WTC11 (cell line): ENCODE data around the gene VAV2. TPM values are rescaled to one million over a fixed set of nuclear protein-coding genes. Genes with fewer than 3 reads are reported as not detected.

Experiments
- ATAC-seq: fragments of 200-7000 bp; cut with Tn5 transposase; 2 replicates; pipeline ENCODE4 v1.10.0; 2021; ENCODE audit warnings: mild to moderate bottlenecking, moderate library complexity
- CTCF ChIA-PET: fragments of 300-600 bp; sonication (Branson Sonifier 250); formaldehyde crosslinking; loops from one replicate; lab custom pipeline; 2021; ENCODE audit warnings: antibody characterized with exemption; lab: Charles Lee
- POLR2A ChIA-PET: fragments of 350-600 bp; sonication (Branson Sonifier 250); formaldehyde crosslinking; loops from one replicate; lab custom pipeline; 2021; ENCODE audit warnings: antibody characterized with exemption; lab: Charles Lee
- DNase-seq: peaks from one replicate; pipeline ENCODE4 v3.0.0; 2021; ENCODE audit warnings: low spot score
- H3K27ac Mint-ChIP-seq: 2 replicates; pipeline ENCODE4 v1.8.0; 2021; ENCODE audit warnings: mixed read lengths
- H3K27me3 Mint-ChIP-seq: 2 replicates; pipeline ENCODE4 v1.8.0; 2021; ENCODE audit warnings: low read depth, mild to moderate bottlenecking, moderate library complexity, mixed read lengths
- H3K36me3 Mint-ChIP-seq: 2 replicates; pipeline ENCODE4 v1.8.0; 2021; ENCODE audit warnings: mixed read lengths
- H3K4me1 Mint-ChIP-seq: 2 replicates; pipeline ENCODE4 v1.8.0; 2022; ENCODE audit warnings: mixed read lengths
- H3K4me3 Mint-ChIP-seq: 2 replicates; pipeline ENCODE4 v1.8.0; 2021; ENCODE audit warnings: mild to moderate bottlenecking, moderate library complexity, mixed read lengths
- H3K9me3 Mint-ChIP-seq: 2 replicates; pipeline ENCODE4 v1.8.0; 2021; ENCODE audit warnings: mixed read lengths
- ELF4 ChIP-seq: sonication (generic); formaldehyde crosslinking; IDR thresholded peaks from 2 replicates; pipeline ENCODE4 v1.8.1; 2022; ENCODE audit warnings: low read depth, mild to moderate bottlenecking, moderate library complexity, missing genetic modification reagents
- NR2C2 ChIP-seq: sonication (generic); formaldehyde crosslinking; IDR thresholded peaks from 2 replicates; pipeline ENCODE4 v1.8.0; 2022; ENCODE audit warnings: mild to moderate bottlenecking, missing genetic modification reagents
- ZNF121 ChIP-seq: sonication (generic); formaldehyde crosslinking; IDR thresholded peaks from 2 replicates; pipeline ENCODE4 v1.8.0; 2023; ENCODE audit warnings: missing genetic modification reagents
- ZNF416 ChIP-seq: fragments of 250-450 bp; sonication (Bioruptor Pico); IDR thresholded peaks from 2 replicates; pipeline ENCODE4 v1.9.0; 2021; ENCODE audit warnings: mild to moderate bottlenecking, inconsistent platforms
- total RNA-seq: library from RNA; stranded (reverse); gene quantifications from 3 replicates; pipeline ENCODE4 v1.2.3, GENCODE V29; 2021
- TF ChIP-seq, protein P1 (sequence below): sonication (generic); formaldehyde crosslinking; conservative IDR thresholded peaks from 2 replicates; pipeline ENCODE4 v1.8.1; 2022; ENCODE audit warnings: mild to moderate bottlenecking, missing genetic modification reagents
- TF ChIP-seq, protein P2 (sequence below): fragments of 250-450 bp; sonication (Bioruptor Pico); conservative IDR thresholded peaks from 2 replicates; pipeline ENCODE4 v1.9.0; 2021; ENCODE audit warnings: mild to moderate bottlenecking
- TF ChIP-seq, protein P3 (sequence below): sonication (generic); formaldehyde crosslinking; IDR thresholded peaks from 2 replicates; pipeline ENCODE4 v1.8.1; 2022; ENCODE audit warnings: mild to moderate bottlenecking, missing genetic modification reagents, moderate library complexity, borderline replicate concordance
- TF ChIP-seq, protein P4 (sequence below): sonication (generic); formaldehyde crosslinking; IDR thresholded peaks from 2 replicates; pipeline ENCODE4 v1.8.1; 2022; ENCODE audit warnings: low read depth, missing genetic modification reagents, borderline replicate concordance
- TF ChIP-seq, protein P5 (sequence below): sonication (generic); formaldehyde crosslinking; IDR thresholded peaks from 2 replicates; pipeline ENCODE4 v1.8.0; 2023; ENCODE audit warnings: missing genetic modification reagents, mild to moderate bottlenecking, borderline replicate concordance
- TF ChIP-seq, protein P6 (sequence below): fragments of 250-450 bp; sonication (Bioruptor Pico); IDR thresholded peaks from 2 replicates; pipeline ENCODE4 v1.9.0; 2021; ENCODE audit warnings: mild to moderate bottlenecking
- TF ChIP-seq, protein P7 (sequence below): sonication (generic); formaldehyde crosslinking; IDR thresholded peaks from 2 replicates; pipeline ENCODE4 v1.8.1; 2023; ENCODE audit warnings: mild to moderate bottlenecking, missing genetic modification reagents, borderline replicate concordance
- TF ChIP-seq, protein P8 (sequence below): sonication (generic); formaldehyde crosslinking; IDR thresholded peaks from 2 replicates; pipeline ENCODE4 v1.8.1; 2023; ENCODE audit warnings: mild to moderate bottlenecking, missing genetic modification reagents

VAV2 gene
- total RNA-seq, 1 experiment from 2014 or later, result 39.7 TPM

DNA sequence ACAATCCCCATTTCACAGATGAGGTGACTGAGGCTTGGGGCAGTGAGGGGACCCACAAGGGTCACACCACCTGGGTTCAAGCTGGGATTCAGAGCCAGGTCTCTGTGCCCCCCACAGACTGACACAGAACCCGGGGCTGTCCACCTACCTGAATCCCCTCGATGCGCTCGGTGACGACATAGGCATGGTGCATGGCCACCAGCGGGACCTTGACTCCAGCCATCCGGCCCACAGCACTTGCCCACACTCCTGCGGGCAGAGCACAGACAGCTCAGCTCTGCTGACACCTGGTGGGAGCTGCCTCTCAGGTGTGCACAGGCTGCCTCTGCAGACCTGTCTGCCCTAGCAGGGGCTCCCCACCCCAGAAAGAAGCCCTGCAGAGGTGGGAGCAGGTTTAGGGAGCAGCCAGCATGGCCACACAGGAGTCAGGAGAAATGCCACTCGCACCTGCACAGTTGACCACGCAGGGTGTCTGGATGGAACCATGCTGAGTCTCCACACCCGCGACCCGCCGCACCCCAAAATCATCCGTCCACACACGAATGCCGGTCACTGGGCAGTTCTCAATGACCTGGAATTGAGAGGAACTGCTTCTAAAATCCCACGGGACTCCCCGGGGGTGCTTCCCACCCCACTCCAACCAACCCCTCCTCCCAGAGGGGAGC lies 262.4 kb downstream of the VAV2 start:
- no peaks in the 10 kb centered on the region for H3K27me3 Mint-ChIP-seq
- H3K9me3 Mint-ChIP-seq, result peaks cover 3% of the 10 kb centered on the region; the same call in 1 of the 2 replicates
- ChIA-PET CTCF (interaction anchor here (0.6 to 5.9 kb wide), 5 partner anchors 8 to 221 kb away, joined by 3 to 39 read pairs (median 5); partner anchors contain the start of gene SARDH), POLR2A (no interaction called here)
- TF ChIP-seq, protein P1, sequence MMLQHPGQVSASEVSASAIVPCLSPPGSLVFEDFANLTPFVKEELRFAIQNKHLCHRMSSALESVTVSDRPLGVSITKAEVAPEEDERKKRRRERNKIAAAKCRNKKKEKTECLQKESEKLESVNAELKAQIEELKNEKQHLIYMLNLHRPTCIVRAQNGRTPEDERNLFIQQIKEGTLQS (CRISPR knock-in tag), result no peak
- TF ChIP-seq ELF4 (CRISPR knock-in tag) (no peak), ZNF416 (CRISPR knock-in tag) (no peak)
- TF ChIP-seq, protein P2, sequence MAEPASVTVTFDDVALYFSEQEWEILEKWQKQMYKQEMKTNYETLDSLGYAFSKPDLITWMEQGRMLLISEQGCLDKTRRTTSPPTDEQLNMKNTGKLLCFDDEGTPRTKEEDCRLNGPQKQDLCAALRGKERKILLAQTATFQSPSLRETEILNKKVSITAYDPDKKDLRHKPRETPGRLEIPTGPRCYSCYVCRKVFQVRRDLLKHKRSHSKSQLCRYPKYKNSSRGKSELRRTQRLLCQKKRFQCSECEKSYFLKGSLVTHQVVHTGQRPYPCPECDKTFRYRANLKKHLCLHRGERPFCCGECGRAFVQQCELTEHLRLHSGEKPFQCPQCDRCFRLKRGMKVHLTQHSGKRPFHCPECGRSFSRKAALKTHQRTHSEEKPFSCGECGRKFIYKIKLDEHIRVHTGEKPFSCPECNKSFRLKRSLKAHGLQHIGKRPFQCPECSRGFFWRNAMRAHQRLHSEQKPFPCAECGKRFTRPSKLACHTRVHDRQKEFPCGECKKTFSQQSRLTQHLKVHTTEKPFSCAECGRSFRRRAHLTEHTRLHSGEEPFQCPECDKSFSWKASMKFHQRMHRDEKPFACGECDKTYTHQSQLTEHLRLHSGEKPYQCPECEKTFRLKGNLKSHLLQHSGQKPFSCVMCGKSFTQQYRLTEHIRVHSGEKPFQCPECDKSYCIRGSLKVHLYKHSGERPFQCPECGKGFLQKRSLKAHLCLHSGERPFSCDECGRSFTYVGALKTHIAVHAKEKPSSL (CRISPR knock-in tag), result no peak
- TF ChIP-seq, protein P3, sequence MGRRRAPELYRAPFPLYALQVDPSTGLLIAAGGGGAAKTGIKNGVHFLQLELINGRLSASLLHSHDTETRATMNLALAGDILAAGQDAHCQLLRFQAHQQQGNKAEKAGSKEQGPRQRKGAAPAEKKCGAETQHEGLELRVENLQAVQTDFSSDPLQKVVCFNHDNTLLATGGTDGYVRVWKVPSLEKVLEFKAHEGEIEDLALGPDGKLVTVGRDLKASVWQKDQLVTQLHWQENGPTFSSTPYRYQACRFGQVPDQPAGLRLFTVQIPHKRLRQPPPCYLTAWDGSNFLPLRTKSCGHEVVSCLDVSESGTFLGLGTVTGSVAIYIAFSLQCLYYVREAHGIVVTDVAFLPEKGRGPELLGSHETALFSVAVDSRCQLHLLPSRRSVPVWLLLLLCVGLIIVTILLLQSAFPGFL (CRISPR knock-in tag), result no peak
- H3K27ac Mint-ChIP-seq, result no peak overlapping the region
- peaks cover 7% of the 10 kb centered on the region for H3K4me1 Mint-ChIP-seq
- H3K4me3 Mint-ChIP-seq, result no peak overlapping the region
- no peak for DNase-seq
- ATAC-seq, result 0 out of 2 replicates have a peak, but pooled peaks have one; percentile 14
- H3K36me3 Mint-ChIP-seq, result no peaks in the 10 kb centered on the region

DNA sequence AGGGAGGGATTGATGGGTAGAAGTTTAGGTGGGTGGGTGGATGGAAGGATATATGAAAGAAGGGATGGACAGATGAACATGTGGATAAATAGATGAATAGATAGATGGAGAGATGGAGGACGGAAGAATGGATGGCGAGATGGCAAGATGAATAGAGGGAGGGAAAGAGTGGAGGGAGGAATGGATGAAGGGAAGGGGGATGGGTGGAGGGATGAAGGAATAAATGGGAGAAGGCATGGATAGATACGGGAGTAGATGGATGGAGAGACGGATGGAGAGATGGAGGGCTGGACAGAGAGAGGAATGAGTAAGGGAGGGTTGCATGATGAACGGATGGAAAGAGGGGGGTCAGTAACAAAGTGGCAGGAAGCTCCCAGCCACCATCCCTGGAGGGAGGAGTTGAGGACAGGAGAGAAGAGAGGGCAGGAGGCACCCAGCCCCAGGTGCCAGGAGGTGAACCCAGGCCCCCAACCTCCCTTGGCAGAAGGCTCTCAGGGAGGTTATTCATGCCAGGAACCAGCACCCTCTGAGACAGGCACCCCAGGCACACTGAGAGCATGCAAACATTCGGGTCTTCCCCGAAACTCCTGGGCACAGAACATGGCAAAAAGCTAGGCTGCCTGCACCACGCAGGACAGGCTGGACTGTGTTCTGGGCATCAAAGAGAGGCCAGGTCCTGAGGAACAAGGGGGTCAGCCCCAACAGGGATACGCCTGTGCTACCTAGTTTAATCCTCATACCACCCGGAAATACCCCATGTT lies 263.1 kb downstream of the VAV2 start:
- no peak for DNase-seq
- Mint-ChIP-seq H3K4me1 (peaks cover 2% of the 10 kb centered on the region; the same call in 1 of the 2 replicates), H3K4me3 (no peak overlapping the region), H3K27ac (no peak overlapping the region), H3K9me3 (peaks cover 3% of the 10 kb centered on the region), H3K27me3 (no peaks in the 10 kb centered on the region), H3K36me3 (peaks cover 2% of the 10 kb centered on the region; the same call in 1 of the 2 replicates)
- CTCF ChIA-PET, result interaction anchor here (0.6 to 5.9 kb wide), 7 partner anchors 9 to 220 kb away, joined by 3 to 39 read pairs (median 5); partner anchors contain the start of gene SARDH
- POLR2A ChIA-PET, result no interaction called here
- ATAC-seq, result no peak
- TF ChIP-seq ZNF416 (CRISPR knock-in tag) (no peak), ZNF121 (no peak), NR2C2 (CRISPR knock-in tag) (no peak)
- TF ChIP-seq, protein P4, sequence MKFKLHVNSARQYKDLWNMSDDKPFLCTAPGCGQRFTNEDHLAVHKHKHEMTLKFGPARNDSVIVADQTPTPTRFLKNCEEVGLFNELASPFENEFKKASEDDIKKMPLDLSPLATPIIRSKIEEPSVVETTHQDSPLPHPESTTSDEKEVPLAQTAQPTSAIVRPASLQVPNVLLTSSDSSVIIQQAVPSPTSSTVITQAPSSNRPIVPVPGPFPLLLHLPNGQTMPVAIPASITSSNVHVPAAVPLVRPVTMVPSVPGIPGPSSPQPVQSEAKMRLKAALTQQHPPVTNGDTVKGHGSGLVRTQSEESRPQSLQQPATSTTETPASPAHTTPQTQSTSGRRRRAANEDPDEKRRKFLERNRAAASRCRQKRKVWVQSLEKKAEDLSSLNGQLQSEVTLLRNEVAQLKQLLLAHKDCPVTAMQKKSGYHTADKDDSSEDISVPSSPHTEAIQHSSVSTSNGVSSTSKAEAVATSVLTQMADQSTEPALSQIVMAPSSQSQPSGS (CRISPR knock-in tag), result no peak
- TF ChIP-seq, protein P5, sequence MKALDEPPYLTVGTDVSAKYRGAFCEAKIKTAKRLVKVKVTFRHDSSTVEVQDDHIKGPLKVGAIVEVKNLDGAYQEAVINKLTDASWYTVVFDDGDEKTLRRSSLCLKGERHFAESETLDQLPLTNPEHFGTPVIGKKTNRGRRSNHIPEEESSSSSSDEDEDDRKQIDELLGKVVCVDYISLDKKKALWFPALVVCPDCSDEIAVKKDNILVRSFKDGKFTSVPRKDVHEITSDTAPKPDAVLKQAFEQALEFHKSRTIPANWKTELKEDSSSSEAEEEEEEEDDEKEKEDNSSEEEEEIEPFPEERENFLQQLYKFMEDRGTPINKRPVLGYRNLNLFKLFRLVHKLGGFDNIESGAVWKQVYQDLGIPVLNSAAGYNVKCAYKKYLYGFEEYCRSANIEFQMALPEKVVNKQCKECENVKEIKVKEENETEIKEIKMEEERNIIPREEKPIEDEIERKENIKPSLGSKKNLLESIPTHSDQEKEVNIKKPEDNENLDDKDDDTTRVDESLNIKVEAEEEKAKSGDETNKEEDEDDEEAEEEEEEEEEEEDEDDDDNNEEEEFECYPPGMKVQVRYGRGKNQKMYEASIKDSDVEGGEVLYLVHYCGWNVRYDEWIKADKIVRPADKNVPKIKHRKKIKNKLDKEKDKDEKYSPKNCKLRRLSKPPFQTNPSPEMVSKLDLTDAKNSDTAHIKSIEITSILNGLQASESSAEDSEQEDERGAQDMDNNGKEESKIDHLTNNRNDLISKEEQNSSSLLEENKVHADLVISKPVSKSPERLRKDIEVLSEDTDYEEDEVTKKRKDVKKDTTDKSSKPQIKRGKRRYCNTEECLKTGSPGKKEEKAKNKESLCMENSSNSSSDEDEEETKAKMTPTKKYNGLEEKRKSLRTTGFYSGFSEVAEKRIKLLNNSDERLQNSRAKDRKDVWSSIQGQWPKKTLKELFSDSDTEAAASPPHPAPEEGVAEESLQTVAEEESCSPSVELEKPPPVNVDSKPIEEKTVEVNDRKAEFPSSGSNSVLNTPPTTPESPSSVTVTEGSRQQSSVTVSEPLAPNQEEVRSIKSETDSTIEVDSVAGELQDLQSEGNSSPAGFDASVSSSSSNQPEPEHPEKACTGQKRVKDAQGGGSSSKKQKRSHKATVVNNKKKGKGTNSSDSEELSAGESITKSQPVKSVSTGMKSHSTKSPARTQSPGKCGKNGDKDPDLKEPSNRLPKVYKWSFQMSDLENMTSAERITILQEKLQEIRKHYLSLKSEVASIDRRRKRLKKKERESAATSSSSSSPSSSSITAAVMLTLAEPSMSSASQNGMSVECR (CRISPR knock-in tag), result no peak
- TF ChIP-seq, protein P6, sequence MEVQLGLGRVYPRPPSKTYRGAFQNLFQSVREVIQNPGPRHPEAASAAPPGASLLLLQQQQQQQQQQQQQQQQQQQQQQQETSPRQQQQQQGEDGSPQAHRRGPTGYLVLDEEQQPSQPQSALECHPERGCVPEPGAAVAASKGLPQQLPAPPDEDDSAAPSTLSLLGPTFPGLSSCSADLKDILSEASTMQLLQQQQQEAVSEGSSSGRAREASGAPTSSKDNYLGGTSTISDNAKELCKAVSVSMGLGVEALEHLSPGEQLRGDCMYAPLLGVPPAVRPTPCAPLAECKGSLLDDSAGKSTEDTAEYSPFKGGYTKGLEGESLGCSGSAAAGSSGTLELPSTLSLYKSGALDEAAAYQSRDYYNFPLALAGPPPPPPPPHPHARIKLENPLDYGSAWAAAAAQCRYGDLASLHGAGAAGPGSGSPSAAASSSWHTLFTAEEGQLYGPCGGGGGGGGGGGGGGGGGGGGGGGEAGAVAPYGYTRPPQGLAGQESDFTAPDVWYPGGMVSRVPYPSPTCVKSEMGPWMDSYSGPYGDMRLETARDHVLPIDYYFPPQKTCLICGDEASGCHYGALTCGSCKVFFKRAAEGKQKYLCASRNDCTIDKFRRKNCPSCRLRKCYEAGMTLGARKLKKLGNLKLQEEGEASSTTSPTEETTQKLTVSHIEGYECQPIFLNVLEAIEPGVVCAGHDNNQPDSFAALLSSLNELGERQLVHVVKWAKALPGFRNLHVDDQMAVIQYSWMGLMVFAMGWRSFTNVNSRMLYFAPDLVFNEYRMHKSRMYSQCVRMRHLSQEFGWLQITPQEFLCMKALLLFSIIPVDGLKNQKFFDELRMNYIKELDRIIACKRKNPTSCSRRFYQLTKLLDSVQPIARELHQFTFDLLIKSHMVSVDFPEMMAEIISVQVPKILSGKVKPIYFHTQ (CRISPR knock-in tag), result no peak
- TF ChIP-seq, protein P7, sequence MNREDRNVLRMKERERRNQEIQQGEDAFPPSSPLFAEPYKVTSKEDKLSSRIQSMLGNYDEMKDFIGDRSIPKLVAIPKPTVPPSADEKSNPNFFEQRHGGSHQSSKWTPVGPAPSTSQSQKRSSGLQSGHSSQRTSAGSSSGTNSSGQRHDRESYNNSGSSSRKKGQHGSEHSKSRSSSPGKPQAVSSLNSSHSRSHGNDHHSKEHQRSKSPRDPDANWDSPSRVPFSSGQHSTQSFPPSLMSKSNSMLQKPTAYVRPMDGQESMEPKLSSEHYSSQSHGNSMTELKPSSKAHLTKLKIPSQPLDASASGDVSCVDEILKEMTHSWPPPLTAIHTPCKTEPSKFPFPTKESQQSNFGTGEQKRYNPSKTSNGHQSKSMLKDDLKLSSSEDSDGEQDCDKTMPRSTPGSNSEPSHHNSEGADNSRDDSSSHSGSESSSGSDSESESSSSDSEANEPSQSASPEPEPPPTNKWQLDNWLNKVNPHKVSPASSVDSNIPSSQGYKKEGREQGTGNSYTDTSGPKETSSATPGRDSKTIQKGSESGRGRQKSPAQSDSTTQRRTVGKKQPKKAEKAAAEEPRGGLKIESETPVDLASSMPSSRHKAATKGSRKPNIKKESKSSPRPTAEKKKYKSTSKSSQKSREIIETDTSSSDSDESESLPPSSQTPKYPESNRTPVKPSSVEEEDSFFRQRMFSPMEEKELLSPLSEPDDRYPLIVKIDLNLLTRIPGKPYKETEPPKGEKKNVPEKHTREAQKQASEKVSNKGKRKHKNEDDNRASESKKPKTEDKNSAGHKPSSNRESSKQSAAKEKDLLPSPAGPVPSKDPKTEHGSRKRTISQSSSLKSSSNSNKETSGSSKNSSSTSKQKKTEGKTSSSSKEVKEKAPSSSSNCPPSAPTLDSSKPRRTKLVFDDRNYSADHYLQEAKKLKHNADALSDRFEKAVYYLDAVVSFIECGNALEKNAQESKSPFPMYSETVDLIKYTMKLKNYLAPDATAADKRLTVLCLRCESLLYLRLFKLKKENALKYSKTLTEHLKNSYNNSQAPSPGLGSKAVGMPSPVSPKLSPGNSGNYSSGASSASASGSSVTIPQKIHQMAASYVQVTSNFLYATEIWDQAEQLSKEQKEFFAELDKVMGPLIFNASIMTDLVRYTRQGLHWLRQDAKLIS (CRISPR knock-in tag), result no peak
- TF ChIP-seq, protein P8, sequence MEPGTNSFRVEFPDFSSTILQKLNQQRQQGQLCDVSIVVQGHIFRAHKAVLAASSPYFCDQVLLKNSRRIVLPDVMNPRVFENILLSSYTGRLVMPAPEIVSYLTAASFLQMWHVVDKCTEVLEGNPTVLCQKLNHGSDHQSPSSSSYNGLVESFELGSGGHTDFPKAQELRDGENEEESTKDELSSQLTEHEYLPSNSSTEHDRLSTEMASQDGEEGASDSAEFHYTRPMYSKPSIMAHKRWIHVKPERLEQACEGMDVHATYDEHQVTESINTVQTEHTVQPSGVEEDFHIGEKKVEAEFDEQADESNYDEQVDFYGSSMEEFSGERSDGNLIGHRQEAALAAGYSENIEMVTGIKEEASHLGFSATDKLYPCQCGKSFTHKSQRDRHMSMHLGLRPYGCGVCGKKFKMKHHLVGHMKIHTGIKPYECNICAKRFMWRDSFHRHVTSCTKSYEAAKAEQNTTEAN (CRISPR knock-in tag), result no peak
